Smooth muscle cell (in vitro differentiated cells): Measurements from ENCODE around the gene RBM19. TPM values are rescaled to one million over a fixed set of nuclear protein-coding genes. Genes with fewer than 3 reads are reported as not detected.
"Not testable (repeated sequence)": the region's sequence is repeated elsewhere in the genome, so short reads cannot be mapped to it uniquely, and the experiment has no call there.

ENCODE experiments used
- DNase-seq: peaks from one replicate; lab custom pipeline; 2025; ENCODE audit not compliant: unreplicated experiment; lab: John Stamatoyannopoulos, UW
- H2AFZ ChIP-seq: fragments of 200-600 bp; sonication (generic); 2 replicates; pipeline ENCODE4 v1.6.0; 2016; ENCODE audit warnings: antibody characterized with exemption, low read depth, mild to moderate bottlenecking
- H3F3A ChIP-seq: fragments of 200-600 bp; sonication (generic); 2 replicates; pipeline ENCODE4 v1.6.0; 2017; ENCODE audit warnings: antibody characterized with exemption, low read depth
- H3K27ac ChIP-seq: fragments of 200-600 bp; sonication (generic); 2 replicates; pipeline ENCODE4 v1.5.1; 2016; ENCODE audit warnings: low read depth, mild to moderate bottlenecking
- H3K27me3 ChIP-seq: fragments of 200-600 bp; sonication (generic); 2 replicates; pipeline ENCODE4 v1.6.1; 2016; ENCODE audit warnings: low read depth, mild to moderate bottlenecking
- H3K36me3 ChIP-seq: fragments of 200-600 bp; sonication (generic); 2 replicates; pipeline ENCODE4 v1.5.1; 2016; ENCODE audit warnings: low read depth
- H3K4me1 ChIP-seq: fragments of 200-600 bp; sonication (generic); 2 replicates; pipeline ENCODE4 v1.5.1; 2016; ENCODE audit warnings: low read depth
- H3K4me2 ChIP-seq: fragments of 200-600 bp; sonication (generic); 2 replicates; pipeline ENCODE4 v1.6.0; 2016; ENCODE audit warnings: mild to moderate bottlenecking
- H3K4me3 ChIP-seq: fragments of 200-600 bp; sonication (generic); 2 replicates; pipeline ENCODE4 v1.5.1; 2016; ENCODE audit warnings: mild to moderate bottlenecking
- H3K79me2 ChIP-seq: fragments of 200-600 bp; sonication (generic); 2 replicates; pipeline ENCODE4 v1.6.0; 2016; ENCODE audit warnings: low read depth, mild to moderate bottlenecking
- H3K9ac ChIP-seq: fragments of 200-600 bp; sonication (generic); 2 replicates; pipeline ENCODE4 v1.6.0; 2016; ENCODE audit warnings: low read depth
- H3K9me3 ChIP-seq: fragments of 200-600 bp; sonication (generic); replicated peaks from 2 replicates; pipeline ENCODE4 v1.5.1; 2016; ENCODE audit warnings: low read depth
- H4K20me1 ChIP-seq: fragments of 200-600 bp; sonication (generic); 2 replicates; pipeline ENCODE4 v1.6.0; 2016; ENCODE audit warnings: low read depth
- WGBS: methylation state at CpG from one replicate; pipeline ENCODE4 v1.1.7; 2016; ENCODE audit warnings: low lambda C conversion rate; 5-methylcytosine and 5-hydroxymethylcytosine counted together
- polyA plus RNA-seq: library from polyadenylated mRNA; unstranded; fragments of >200 nt; fragmentation: Nextera tagmentation; extraction: Ambion mirVana; gene quantifications from 2 replicates; pipeline ENCODE4 v1.2.1, GENCODE V29; 2016
- total RNA-seq: library from RNA; depleted of rRNA; stranded (reverse); fragments of >200 nt; gene quantifications from 2 replicates; pipeline ENCODE4 v1.2.3, GENCODE V29; 2014
- TF ChIP-seq, protein P1 (sequence below): fragments of 200-600 bp; sonication (generic); IDR thresholded peaks from 2 replicates; pipeline ENCODE4 v1.5.1; 2017; ENCODE audit warnings: borderline replicate concordance, mild to moderate bottlenecking, antibody characterized with exemption; ENCODE audit not compliant: insufficient read depth, poor library complexity, severe bottlenecking

The RBM19 gene
- total and polyA plus RNA-seq, 2 experiments from 2014 or later: 12.8 to 15.9 TPM

GRCh38 chr12:113906411-113907200, 59.5 kb downstream of the RBM19 start:
- Histone ChIP-seq H3K4me2 (no peak overlapping the region), H2AFZ (no peak overlapping the region), H4K20me1 (no peaks in the 10 kb centered on the region), H3K27ac (no peak overlapping the region), H3K9ac (no peak overlapping the region), H3K79me2 (no peaks in the 10 kb centered on the region), H3K27me3 (no peaks in the 10 kb centered on the region), H3K9me3 (no peaks in the 10 kb centered on the region), H3K36me3 (peaks cover 4% of the 10 kb centered on the region), H3F3A (no peaks in the 10 kb centered on the region), H3K4me1 (no peaks in the 10 kb centered on the region), H3K4me3 (no peak overlapping the region)
- 97% methylated on average over 18 of the region's 19 CpGs for WGBS
- DNase-seq: no peak
- TF ChIP-seq, protein P1, sequence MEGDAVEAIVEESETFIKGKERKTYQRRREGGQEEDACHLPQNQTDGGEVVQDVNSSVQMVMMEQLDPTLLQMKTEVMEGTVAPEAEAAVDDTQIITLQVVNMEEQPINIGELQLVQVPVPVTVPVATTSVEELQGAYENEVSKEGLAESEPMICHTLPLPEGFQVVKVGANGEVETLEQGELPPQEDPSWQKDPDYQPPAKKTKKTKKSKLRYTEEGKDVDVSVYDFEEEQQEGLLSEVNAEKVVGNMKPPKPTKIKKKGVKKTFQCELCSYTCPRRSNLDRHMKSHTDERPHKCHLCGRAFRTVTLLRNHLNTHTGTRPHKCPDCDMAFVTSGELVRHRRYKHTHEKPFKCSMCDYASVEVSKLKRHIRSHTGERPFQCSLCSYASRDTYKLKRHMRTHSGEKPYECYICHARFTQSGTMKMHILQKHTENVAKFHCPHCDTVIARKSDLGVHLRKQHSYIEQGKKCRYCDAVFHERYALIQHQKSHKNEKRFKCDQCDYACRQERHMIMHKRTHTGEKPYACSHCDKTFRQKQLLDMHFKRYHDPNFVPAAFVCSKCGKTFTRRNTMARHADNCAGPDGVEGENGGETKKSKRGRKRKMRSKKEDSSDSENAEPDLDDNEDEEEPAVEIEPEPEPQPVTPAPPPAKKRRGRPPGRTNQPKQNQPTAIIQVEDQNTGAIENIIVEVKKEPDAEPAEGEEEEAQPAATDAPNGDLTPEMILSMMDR: no peak

- Histone ChIP-seq H4K20me1 (no peaks in the 10 kb centered on the region), H3K27me3 (no peaks in the 10 kb centered on the region), H3K9me3 (no peaks in the 10 kb centered on the region), H3K27ac (no peak overlapping the region), H3K9ac (no peak overlapping the region), H3K36me3 (peaks cover 4% of the 10 kb centered on the region), H3K4me2 (no peak overlapping the region), H2AFZ (no peak overlapping the region), H3K4me3 (no peak overlapping the region), H3K79me2 (no peaks in the 10 kb centered on the region), H3K4me1 (no peaks in the 10 kb centered on the region), H3F3A (no peaks in the 10 kb centered on the region)
- TF ChIP-seq, protein P1: no peak
- 77% methylated on average over 4 of the region's 4 CpGs for WGBS
- DNase-seq: no peak
These were observed 60.3 kb downstream of the RBM19 start for GRCh38 chr12:113905829-113906228.

DNA sequence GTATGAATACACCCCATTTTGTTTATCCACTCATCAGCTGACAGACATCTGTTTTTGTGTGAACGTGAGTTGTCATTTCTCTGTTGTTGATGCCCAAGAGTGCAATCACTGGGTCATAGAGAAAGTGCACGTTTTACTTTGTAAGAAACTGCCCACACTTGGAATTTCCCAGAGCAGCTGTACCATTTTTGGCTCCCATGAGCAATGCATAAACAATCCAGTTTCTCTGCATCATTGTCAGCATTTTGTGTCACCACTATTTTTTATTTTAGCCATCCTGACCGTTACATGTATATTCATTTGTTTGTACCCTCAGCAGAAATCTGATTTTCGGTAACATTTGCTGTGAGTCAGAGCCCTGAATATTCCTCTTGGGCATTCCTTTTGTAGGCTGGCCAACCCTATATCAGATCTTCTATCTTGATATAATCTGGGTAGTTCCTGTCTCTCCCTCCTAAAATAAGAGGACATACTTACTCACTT, 62.7 kb downstream of the RBM19 start:
- no peak for DNase-seq

DNA sequence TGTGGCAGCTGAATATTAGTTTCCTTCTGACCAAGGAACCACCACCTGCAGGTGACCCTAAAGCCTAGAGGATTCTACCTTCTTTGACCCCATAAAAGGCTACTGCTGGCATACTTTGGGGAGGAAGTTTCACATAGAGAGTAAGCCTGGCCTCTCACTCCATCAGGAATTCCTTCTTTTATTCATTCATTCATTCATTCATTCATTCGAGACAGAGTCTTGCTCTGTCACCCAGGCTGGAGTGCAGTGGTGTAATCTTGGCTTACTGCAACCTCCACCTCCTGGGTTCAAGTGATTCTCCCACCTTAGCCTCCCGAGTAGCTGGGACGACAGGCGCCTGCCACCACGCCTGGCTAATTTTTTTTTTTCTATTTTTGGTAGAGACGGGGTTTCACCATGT, 64.8 kb downstream of the RBM19 start:
- not testable (repeated sequence) for H3K79me2 ChIP-seq, H3K27me3 ChIP-seq, H2AFZ ChIP-seq, H3K36me3 ChIP-seq, H3K4me1 ChIP-seq, DNase-seq, H4K20me1 ChIP-seq, H3K9ac ChIP-seq, H3K4me3 ChIP-seq, H3K4me2 ChIP-seq, H3F3A ChIP-seq, H3K9me3 ChIP-seq, H3K27ac ChIP-seq
- 97% methylated on average over 6 of the region's 6 CpGs for WGBS

More for the DNA sequence above, 62.7 kb downstream of the RBM19 start:
- H3K4me3 ChIP-seq: no peak overlapping the region
- no peaks in the 10 kb centered on the region for H3F3A ChIP-seq
- no peak overlapping the region for H3K4me2 ChIP-seq
- 51% methylated on average over 4 of the region's 4 CpGs for WGBS
- no peak overlapping the region for H2AFZ ChIP-seq
- peaks cover 7% of the 10 kb centered on the region for H3K4me1 ChIP-seq
- H3K9ac ChIP-seq: no peak overlapping the region
- H4K20me1 ChIP-seq: no peaks in the 10 kb centered on the region
- H3K79me2 ChIP-seq: no peaks in the 10 kb centered on the region
- H3K36me3 ChIP-seq: peaks cover 4% of the 10 kb centered on the region
- no peaks in the 10 kb centered on the region for H3K27me3 ChIP-seq
- no peak overlapping the region for H3K27ac ChIP-seq
- TF ChIP-seq, protein P1: no peak
- H3K9me3 ChIP-seq: no peaks in the 10 kb centered on the region
